ENCODE results near the gene NUDT14. TPM values are rescaled to one million over a fixed set of nuclear protein-coding genes. Genes with fewer than 3 reads are reported as not detected.

Gene NUDT14
- total and polyA plus RNA-seq, 2 of the 8 experiments (the other 6 are each of a cell fraction or from before 2014, with no cell fraction given) = 25.5 to 33.3 TPM

- Histone ChIP-seq H4K8ac (ENCODE audit: extremely low read depth, insufficient read depth, low read length) (no peak overlapping the region), H2BK20ac (ENCODE audit: low read length) (no peak overlapping the region), H4K20me1 (replicated peaks in 1 of 2; ENCODE audit: control insufficient read depth in 1 of 2, insufficient read depth in 2 of 2, low read length in 2 of 2) (no peaks in the 10 kb centered on the region), H3K18ac (ENCODE audit: extremely low read depth, low read length) (no peak overlapping the region), H3K4me3 (ENCODE audit: extremely low read depth in 1 of 4, insufficient read depth in 2 of 4, low read depth in 3 of 4, low read length in 4 of 4) (no peak overlapping the region), H4K91ac (replicated peaks; ENCODE audit: insufficient read length, low read length) (no peak overlapping the region), H3K9me3 (ENCODE audit: insufficient read depth in 2 of 2, low read depth in 1 of 2, low read length in 1 of 2) (peaks cover 2 to 3% of the 10 kb centered on the region in 2 experiments; a peak in 1 of 4 replicates), H3K79me2 (ENCODE audit: control insufficient read depth in 1 of 2, insufficient read depth in 2 of 2, low read length in 2 of 2) (no peaks in the 10 kb centered on the region), H4K5ac (ENCODE audit: insufficient read length, low read depth, low read length) (no peak overlapping the region), H2AFZ (ENCODE audit: low read length) (no peak overlapping the region), H2BK120ac (replicated peaks; ENCODE audit: low read depth, low read length) (no peak overlapping the region), H3K27ac (ENCODE audit: low read depth, low read length) (no peak overlapping the region), H3K36me3 (ENCODE audit: control insufficient read depth in 2 of 4, insufficient read depth in 4 of 4, low read length in 3 of 4) (no peaks in the 10 kb centered on the region), H3K4me2 (ENCODE audit: insufficient read depth in 1 of 2, low read depth in 2 of 2, low read length in 2 of 2) (no peak overlapping the region), H2BK15ac (ENCODE audit: low read length) (no peak overlapping the region), H3K56ac (replicated peaks; ENCODE audit: insufficient read length, low read depth, low read length) (no peak overlapping the region), H2BK12ac (ENCODE audit: low read depth, low read length) (no peak overlapping the region), H3K9ac (replicated peaks in 1 of 4; ENCODE audit: extremely low read depth in 1 of 4, low read depth in 3 of 4, low read length in 3 of 4) (no peak overlapping the region), H3K23me2 (ENCODE audit: low read depth, low read length) (no peaks in the 10 kb centered on the region), H3K14ac (ENCODE audit: insufficient read length) (no peak overlapping the region), H3K4me1 (replicated peaks in 1 of 4; ENCODE audit: control insufficient read depth in 3 of 4, insufficient read depth in 4 of 4, low read length in 3 of 4) (peaks cover 0 to 9% (median 0%) of the 10 kb centered on the region in 4 experiments; a peak in 3 of 7 replicates), H3K27me3 (replicated peaks in 1 of 4; ENCODE audit: control insufficient read depth in 3 of 4, extremely low read depth in 1 of 4, insufficient read depth in 3 of 4, low read length in 3 of 4) (no peaks in the 10 kb centered on the region; a peak in 1 of 7 replicates), H3K23ac (ENCODE audit: insufficient read length) (no peak overlapping the region), H2BK5ac (ENCODE audit: low read depth, low read length) (no peak overlapping the region), H2AK5ac (ENCODE audit: low read depth, low read length) (no peak overlapping the region), H3K79me1 (ENCODE audit: low read depth, low read length) (no peaks in the 10 kb centered on the region), H3K4ac (replicated peaks; ENCODE audit: insufficient read length, low read depth, low read length) (no peak overlapping the region)
- POLR2A ChIA-PET (ENCODE audit: partially characterized antibody) = no interaction called here
- CTCF ChIA-PET (ENCODE audit: partially characterized antibody) = interaction anchor here (1.2 kb wide), 1 partner anchor 12 kb away, joined by 3 read pairs; no protein-coding TSS in a partner anchor
- DNase-seq (ENCODE audit: low read depth in 1 of 2, low spot score in 2 of 2) (no peak), FAIRE-seq (no peak)
- WGBS, 2 experiments (ENCODE audit: extremely low coverage in 1 of 2, insufficient coverage in 1 of 2, insufficient read length in 1 of 2, insufficient replicate concordance in 2 of 2, low coverage in 1 of 2, low lambda C conversion rate in 2 of 2, missing lambda C conversion rate in 1 of 2) = 79% methylated on average over 4 of the region's 4 CpGs; no CpG with 5 or more reads in 1 of the 2 experiments
- no peak for TF ChIP-seq CTCF (IDR thresholded peaks at IDR 0.05; ENCODE audit: control extremely low read depth in 1 of 3, insufficient read depth in 1 of 3, low read depth in 1 of 3, low read length in 3 of 3)
- TF ChIP-seq NANOG (IDR thresholded peaks at IDR 0.05; ENCODE audit: insufficient read depth, low read depth, low read length, poor library complexity, severe bottlenecking) = no peak
- TF ChIP-seq SP2 (IDR thresholded peaks at IDR 0.05; ENCODE audit: low read length) = no peak
- no peak for TF ChIP-seq SUZ12 (IDR thresholded peaks at IDR 0.05; ENCODE audit: low read length)
- no peak for TF ChIP-seq POLR2AphosphoS5 (IDR thresholded peaks at IDR 0.05; ENCODE audit: low read depth, low read length)
- no peak for TF ChIP-seq RFX5 (IDR thresholded peaks at IDR 0.05; ENCODE audit: borderline replicate concordance, low read depth, low read length)
- no peak for TF ChIP-seq SIX5 (IDR thresholded peaks at IDR 0.05; ENCODE audit: low read depth, low read length)
- no peak for TF ChIP-seq SAP30 (IDR thresholded peaks at IDR 0.05; ENCODE audit: insufficient read depth, insufficient replicate concordance, low read length)
- no peak for TF ChIP-seq RAD21 (IDR thresholded peaks at IDR 0.05 in 1 of 2, conservative IDR thresholded peaks at IDR 0.05 in 1 of 2; ENCODE audit: low read depth in 2 of 2, low read length in 2 of 2)
- no peak for TF ChIP-seq BRCA1 (IDR thresholded peaks at IDR 0.05; ENCODE audit: low read depth, low read length)
Measured at GRCh38 chr14:105132921-105133654, 48.0 kb downstream of the NUDT14 start.
